ENCODE results near the gene MACROD1.

MACROD1 gene

GRCh38 chr11:64029773-64030172 lies 136.1 kb downstream of the MACROD1 start:
- no peak for DNase-seq

GRCh38 chr11:64028398-64029115 lies 137.4 kb downstream of the MACROD1 start:
- peak; percentile 71 for DNase-seq

GRCh38 chr11:64027651-64028397 lies 138.1 kb downstream of the MACROD1 start:
- no peak for DNase-seq

GRCh38 chr11:64026575-64027205 lies 139.2 kb downstream of the MACROD1 start:
- DNase-seq: no peak

GRCh38 chr11:64025205-64025604 lies 140.7 kb downstream of the MACROD1 start:
- DNase-seq: no peak

- no peak for DNase-seq
Measured at GRCh38 chr11:64023712-64024710, 141.9 kb downstream of the MACROD1 start.

- no peak for DNase-seq
Measured at GRCh38 chr11:64022125-64022784, 143.7 kb downstream of the MACROD1 start.

GRCh38 chr11:64021757-64022093 lies 144.2 kb downstream of the MACROD1 start:
- no peak for DNase-seq

GRCh38 chr11:64020976-64021756 lies 144.7 kb downstream of the MACROD1 start:
- no peak for DNase-seq

- no peak for DNase-seq
Measured at GRCh38 chr11:64019106-64020037, 146.5 kb downstream of the MACROD1 start.

GRCh38 chr11:64018310-64018709 lies 147.6 kb downstream of the MACROD1 start:
- no peak for DNase-seq

GRCh38 chr11:64017945-64018224 lies 148.0 kb downstream of the MACROD1 start:
- no peak for DNase-seq

GRCh38 chr11:64015935-64016845 lies 149.7 kb downstream of the MACROD1 start:
- peak; percentile 45 for DNase-seq

GRCh38 chr11:64015510-64015909 lies 150.4 kb downstream of the MACROD1 start:
- DNase-seq: no peak

GRCh38 chr11:64014356-64014755 lies 151.6 kb downstream of the MACROD1 start:
- DNase-seq: no peak

GRCh38 chr11:64013141-64013896 lies 152.6 kb downstream of the MACROD1 start:
- DNase-seq: no peak

GRCh38 chr11:64011371-64011770 lies 154.5 kb downstream of the MACROD1 start:
- DNase-seq: no peak

- no peak for DNase-seq
Measured at GRCh38 chr11:64010783-64011182, 155.1 kb downstream of the MACROD1 start.

GRCh38 chr11:64009710-64010109 lies 156.2 kb downstream of the MACROD1 start:
- no peak for DNase-seq

All from NCI-H1105 (cell line).